ENCODE results near the gene MARCO. TPM values are rescaled to one million over a fixed set of nuclear protein-coding genes. Genes with fewer than 3 reads are reported as not detected.

Gene MARCO
- total RNA-seq, 3 donors from 2014 or later, result 6.6 to 58.6 (median 6.9) TPM

GRCh38 chr2:118925981-118926380, 16.0 kb upstream of the MARCO start:
- no peak overlapping the region for H3K27ac ChIP-seq
- no peaks in the 10 kb centered on the region for H3K4me1 ChIP-seq
- no peak for TF ChIP-seq POLR2A (IDR thresholded peaks at IDR 0.05)
- no peak for TF ChIP-seq POLR2AphosphoS5 (IDR thresholded peaks at IDR 0.05)
- no peak for TF ChIP-seq CTCF (IDR thresholded peaks at IDR 0.05)
- intact Hi-C loops (cut with DNase I; ENCODE audit: low total_unique reads), result no loop called here
- no peak for DNase-seq (ENCODE audit: low spot score in 2 of 2)
- peaks cover 0 to 4% of the 10 kb centered on the region in 2 donors for H3K27me3 ChIP-seq
- H3K4me3 ChIP-seq, result no peak overlapping the region
- no peaks in the 10 kb centered on the region for H3K36me3 ChIP-seq
- no peaks in the 10 kb centered on the region for H3K9me3 ChIP-seq

- no peak overlapping the region for H3K4me3 ChIP-seq
- H3K27ac ChIP-seq, result no peak overlapping the region
- H3K36me3 ChIP-seq, result no peaks in the 10 kb centered on the region
- intact Hi-C loops (cut with DNase I; ENCODE audit: low total_unique reads), result no loop called here
- TF ChIP-seq POLR2A (IDR thresholded peaks at IDR 0.05), result no peak
- TF ChIP-seq CTCF (IDR thresholded peaks at IDR 0.05), result no peak
- TF ChIP-seq POLR2AphosphoS5 (IDR thresholded peaks at IDR 0.05), result no peak
- H3K4me1 ChIP-seq, result no peaks in the 10 kb centered on the region
- H3K9me3 ChIP-seq, result peaks cover 7 to 25% of the 10 kb centered on the region in 2 donors
- DNase-seq (ENCODE audit: low spot score in 2 of 2), result no peak
- peaks cover 0 to 4% of the 10 kb centered on the region in 2 donors for H3K27me3 ChIP-seq
These were observed 12.9 kb upstream of the MARCO start for GRCh38 chr2:118929059-118929458.

DNA sequence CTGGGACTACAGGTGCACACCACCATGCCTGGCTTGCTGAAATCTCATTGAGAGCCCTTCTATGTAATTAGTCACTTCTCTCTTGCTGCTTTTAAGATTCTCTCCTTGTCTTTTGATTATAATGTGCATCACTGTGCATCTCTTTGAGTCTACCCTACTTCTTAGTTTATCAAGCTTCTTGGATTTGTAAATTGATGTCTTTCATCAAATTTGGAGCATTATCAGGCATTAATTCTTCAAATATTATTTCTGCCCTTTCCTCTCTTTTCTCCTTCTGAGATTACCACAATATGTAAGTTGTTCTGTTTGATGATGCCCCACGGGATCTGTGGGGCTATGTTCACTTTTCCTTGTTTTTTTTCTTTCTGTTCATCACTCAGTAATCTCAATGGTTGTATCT, 9.0 kb upstream of the MARCO start:
- no peak overlapping the region for H3K4me3 ChIP-seq
- intact Hi-C loops (cut with DNase I; ENCODE audit: low total_unique reads), result no loop called here
- no peak overlapping the region for H3K27ac ChIP-seq
- TF ChIP-seq POLR2A (IDR thresholded peaks at IDR 0.05) (no peak), POLR2AphosphoS5 (IDR thresholded peaks at IDR 0.05) (no peak), CTCF (IDR thresholded peaks at IDR 0.05) (no peak)
- H3K27me3 ChIP-seq, result no peaks in the 10 kb centered on the region
- no peaks in the 10 kb centered on the region for H3K36me3 ChIP-seq
- H3K4me1 ChIP-seq, result no peaks in the 10 kb centered on the region
- no peak for DNase-seq (ENCODE audit: low spot score in 2 of 2)
- H3K9me3 ChIP-seq, result peaks cover 7 to 26% of the 10 kb centered on the region in 2 donors

GRCh38 chr2:118936306-118936705, 5.7 kb upstream of the MARCO start:
- Histone ChIP-seq H3K27ac (no peak overlapping the region), H3K4me3 (no peak overlapping the region), H3K9me3 (peaks cover 7 to 26% of the 10 kb centered on the region in 2 donors), H3K4me1 (no peaks in the 10 kb centered on the region), H3K36me3 (no peaks in the 10 kb centered on the region), H3K27me3 (no peaks in the 10 kb centered on the region)
- TF ChIP-seq POLR2AphosphoS5 (IDR thresholded peaks at IDR 0.05) (no peak), CTCF (IDR thresholded peaks at IDR 0.05) (no peak), POLR2A (IDR thresholded peaks at IDR 0.05) (no peak)
- DNase-seq (ENCODE audit: low spot score in 2 of 2), result no peak
- intact Hi-C loops (cut with DNase I; ENCODE audit: low total_unique reads), result no loop called here

DNA sequence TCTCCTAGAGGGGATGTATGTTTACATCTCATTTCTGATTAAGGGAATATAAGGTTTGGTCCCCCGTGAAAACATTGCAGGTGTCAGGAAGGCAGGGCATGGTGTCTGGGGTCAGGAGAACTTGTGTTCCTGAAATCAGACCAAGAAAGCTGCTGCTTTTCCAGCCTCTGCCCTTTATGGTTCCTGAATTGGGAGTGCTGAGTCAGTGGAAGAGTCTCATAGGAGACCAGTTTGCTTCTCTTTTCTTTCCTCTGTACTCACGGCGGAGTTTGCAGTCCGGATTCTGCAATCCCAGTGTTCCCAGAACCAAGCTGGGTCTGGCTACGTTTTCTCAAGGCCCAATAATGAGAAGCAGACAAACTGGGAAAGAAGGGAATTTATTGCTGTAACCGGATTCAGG, 5.1 kb upstream of the MARCO start:
- no peak for TF ChIP-seq POLR2A (IDR thresholded peaks at IDR 0.05)
- no peak for TF ChIP-seq POLR2AphosphoS5 (IDR thresholded peaks at IDR 0.05)
- TF ChIP-seq CTCF (IDR thresholded peaks at IDR 0.05), result no peak
- Histone ChIP-seq H3K4me3 (no peak overlapping the region), H3K9me3 (peaks cover 7 to 21% of the 10 kb centered on the region in 2 donors), H3K4me1 (no peaks in the 10 kb centered on the region), H3K36me3 (no peaks in the 10 kb centered on the region), H3K27ac (no peak overlapping the region), H3K27me3 (no peaks in the 10 kb centered on the region)
- intact Hi-C loops (cut with DNase I; ENCODE audit: low total_unique reads), result no loop called here
- DNase-seq (ENCODE audit: low spot score in 2 of 2), result no peak
